NCI-H748 (cell line): ENCODE data around the gene RAMAC.
"Not testable (repeated sequence)": the region's sequence is repeated elsewhere in the genome, so short reads cannot be mapped to it uniquely, and the experiment has no call there.

ENCODE experiments used
- DNase-seq: peaks from one replicate; lab custom pipeline; 2025; ENCODE audit not compliant: unreplicated experiment; lab: John Stamatoyannopoulos, UW

Gene RAMAC

GRCh38 chr15:83012076-83012426, 26.0 kb downstream of the RAMAC start:
- DNase-seq: no peak

DNA sequence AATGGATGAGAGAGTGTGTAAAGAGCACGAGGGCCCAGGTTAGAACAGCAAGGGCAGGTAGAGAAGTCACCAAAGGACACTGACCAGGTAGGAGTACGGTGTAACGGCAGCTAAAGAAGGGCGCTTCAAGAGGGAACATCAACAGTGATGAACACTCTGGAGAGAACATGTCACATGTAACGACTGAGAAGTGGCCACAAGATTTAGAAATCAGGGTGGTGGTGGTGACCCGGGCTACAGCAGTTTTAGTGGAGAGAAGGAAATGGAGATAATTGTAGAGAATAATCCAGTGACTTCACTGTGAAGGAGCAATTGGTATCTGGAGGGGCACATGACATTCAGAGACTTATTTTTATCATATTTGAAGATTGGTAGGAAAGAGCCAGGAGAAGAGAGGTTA, 26.6 kb downstream of the RAMAC start:
- no peak for DNase-seq

- no peak for DNase-seq
Observed at GRCh38 chr15:83014205-83014653, 28.2 kb downstream of the RAMAC start.

GRCh38 chr15:83015361-83015760, 29.4 kb downstream of the RAMAC start:
- DNase-seq: no peak

DNA sequence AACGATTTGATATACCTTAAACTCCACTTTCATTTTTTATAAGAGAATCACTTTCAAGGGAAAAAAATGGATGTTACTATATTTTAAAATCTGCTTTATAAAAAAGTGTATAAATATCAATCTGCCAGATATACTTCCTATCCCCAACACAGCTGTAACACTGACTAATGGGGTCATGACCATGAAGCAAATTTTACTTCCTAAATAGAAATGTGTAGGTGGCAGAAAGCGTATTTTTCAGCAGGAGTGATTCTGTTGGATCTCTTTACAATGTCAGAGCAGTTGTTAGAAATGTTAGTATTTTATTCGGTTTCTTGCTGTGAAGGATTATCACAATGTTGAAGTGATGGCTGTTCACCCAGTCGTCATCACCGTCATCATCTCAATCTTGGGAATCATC, 30.9 kb downstream of the RAMAC start:
- DNase-seq: no peak

DNA sequence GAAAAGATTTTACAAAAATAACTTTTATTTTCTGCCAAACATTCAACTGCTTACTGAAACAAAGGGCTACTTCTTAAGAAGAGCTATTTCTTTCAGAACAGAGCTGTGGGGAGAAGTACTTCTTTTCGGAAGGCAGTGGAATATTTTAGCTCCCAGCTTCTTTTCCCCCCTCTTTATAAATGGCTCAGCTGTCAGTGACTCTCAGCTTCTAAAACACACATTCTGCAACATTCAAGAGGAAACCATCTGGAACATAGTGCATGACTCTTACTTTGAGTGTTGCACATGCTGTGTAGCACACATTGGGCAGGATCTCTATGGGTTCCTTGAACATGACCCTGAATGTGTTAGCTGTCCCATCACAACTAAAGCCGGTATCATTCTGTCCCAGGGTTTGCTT, 32.4 kb downstream of the RAMAC start:
- no peak for DNase-seq

DNA sequence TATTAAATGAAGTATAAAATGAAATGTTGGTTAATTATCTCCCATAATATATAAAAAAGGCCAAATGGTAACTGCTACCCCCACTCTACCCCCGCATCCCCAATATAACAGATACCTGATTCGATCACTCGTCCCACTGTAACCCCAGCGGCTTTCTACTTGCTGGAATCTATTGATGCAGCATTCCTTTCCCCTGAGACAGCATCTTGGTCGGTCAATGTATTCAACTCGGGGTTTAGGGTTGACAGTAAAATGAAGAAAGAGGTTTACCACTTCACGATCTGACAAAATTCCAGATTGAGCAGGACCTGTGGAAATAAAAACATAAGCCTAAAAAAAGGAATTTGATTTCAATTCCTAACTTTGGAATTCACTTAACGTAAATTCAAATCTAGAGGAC, 44.0 kb downstream of the RAMAC start:
- DNase-seq: no peak

GRCh38 chr15:83031234-83031633, 45.2 kb downstream of the RAMAC start:
- DNase-seq: not testable (repeated sequence)

- DNase-seq: no peak
Observed at GRCh38 chr15:83036253-83036652, 50.2 kb downstream of the RAMAC start.

GRCh38 chr15:83039206-83039605, 53.2 kb downstream of the RAMAC start:
- no peak for DNase-seq
